ENCODE data around the gene FHOD3. TPM values are rescaled to one million over a fixed set of nuclear protein-coding genes. Genes with fewer than 3 reads are reported as not detected.

FHOD3 gene
- total and polyA plus RNA-seq, 9 of the 15 experiments (the other 6 are each of a cell fraction or from before 2014, with no cell fraction given), result 0.11 TPM; not detected in 8

DNA sequence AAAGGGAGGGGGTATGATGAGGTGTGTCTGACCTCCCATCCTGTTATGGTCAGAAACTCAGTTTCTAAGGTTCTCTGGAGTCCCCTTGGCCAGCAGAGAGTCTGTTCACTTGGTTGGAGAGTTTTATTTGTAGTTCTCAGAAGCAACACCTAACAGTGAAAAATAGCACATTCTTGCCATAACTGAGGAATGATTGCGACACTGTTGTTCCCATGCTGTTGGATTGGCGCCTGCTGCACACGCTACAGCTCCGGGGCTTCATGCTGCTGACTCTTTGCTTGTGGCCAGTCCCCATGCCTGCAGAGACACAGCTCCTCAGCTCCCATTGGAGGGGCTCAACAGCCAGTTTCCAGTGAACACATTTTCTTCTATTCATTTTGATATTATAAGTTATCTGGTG, 489.2 kb downstream of the FHOD3 start:
- intact Hi-C loops (cut with micrococcal nuclease), result no loop called here
- ChIA-PET CTCF (ENCODE audit: low intra/inter-chr PET ratio) (no interaction called here), POLR2A (interaction anchor here (0.6 to 2.0 kb wide), 2 partner anchors 11 to 94 kb away, joined by 3 to 5 read pairs; no protein-coding TSS in a partner anchor)
- Histone ChIP-seq H3K4me2 (ENCODE audit: insufficient read depth, low read length) (no peak overlapping the region), H3K9ac (ENCODE audit: insufficient read depth in 1 of 2, low read depth in 2 of 2, low read length in 2 of 2) (no peak overlapping the region), H3K9me3 (replicated peaks; ENCODE audit: control insufficient read depth, insufficient read depth, low read depth, low read length) (no peaks in the 10 kb centered on the region), H3K4me1 (replicated peaks in 1 of 2; ENCODE audit: control insufficient read depth in 2 of 2, insufficient read depth in 2 of 2, low read length in 2 of 2) (no peaks in the 10 kb centered on the region), H3K27ac (ENCODE audit: extremely low read depth, low read depth, low read length) (no peak overlapping the region), H3K27me3 (ENCODE audit: control insufficient read depth in 2 of 2, insufficient read depth in 2 of 2, low read length in 2 of 2) (no peaks in the 10 kb centered on the region), H2AFZ (ENCODE audit: low read depth, low read length) (no peak overlapping the region), H3K79me2 (ENCODE audit: control insufficient read depth, insufficient read depth, low read length) (no peaks in the 10 kb centered on the region), H3K36me3 (ENCODE audit: control insufficient read depth, insufficient read depth, low read length) (peaks cover 44% of the 10 kb centered on the region), H3K4me3 (no peak overlapping the region), H4K20me1 (replicated peaks; ENCODE audit: control insufficient read depth, insufficient read depth, low read length) (no peaks in the 10 kb centered on the region), H3K9me1 (ENCODE audit: control insufficient read depth, insufficient read depth, low read length) (no peaks in the 10 kb centered on the region)
- ATAC-seq (0 out of 3 replicates have a peak, but pooled peaks have one; percentile 18), DNase-seq (ENCODE audit: extremely low read depth in 1 of 4, low spot score in 3 of 4) (no peak), FAIRE-seq (no peak)
- BruUV-seq (replicated peaks), result no TSS peak
- in situ Hi-C loops (cut with MboI), result no loop called here
- TF ChIP-seq CEBPB (tag; IDR thresholded peaks at IDR 0.05) (peak; percentile 80), NCOA6 (IDR thresholded peaks at IDR 0.05) (no peak)
- WGBS (ENCODE audit: insufficient coverage, low coverage, missing lambda C conversion rate), result 94% methylated on average over 4 of the region's 4 CpGs

DNA sequence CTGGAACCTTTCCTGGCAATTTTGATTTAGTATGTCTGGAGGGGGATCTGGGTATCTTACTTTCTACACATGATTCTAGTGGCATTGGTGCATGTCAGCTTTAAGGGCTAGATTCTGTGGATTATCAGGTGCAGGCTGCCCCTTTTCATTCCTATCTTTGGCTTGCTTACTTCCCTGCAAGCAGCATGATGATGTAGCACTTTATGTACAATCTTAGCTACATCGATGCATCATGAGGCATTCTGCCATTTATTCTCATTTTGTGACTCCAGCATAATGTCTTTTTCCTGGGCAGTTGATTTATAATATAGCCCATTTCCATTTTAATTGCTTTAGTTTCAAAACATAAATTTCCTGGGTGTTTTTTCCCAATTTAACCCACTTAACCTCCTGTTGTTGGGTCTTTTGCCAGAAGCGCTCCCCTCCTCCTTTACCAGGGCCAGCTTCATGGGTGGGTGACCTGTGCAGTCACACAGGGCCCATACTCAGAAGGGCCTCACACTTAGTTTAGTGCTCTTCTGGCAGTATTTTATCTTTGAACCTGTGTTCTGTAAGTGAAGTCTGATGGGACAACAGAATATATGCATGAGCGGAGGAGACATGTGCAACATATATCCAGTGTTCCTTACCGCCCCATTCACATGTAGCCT, 495.2 kb downstream of the FHOD3 start:
- Histone ChIP-seq H3K9me3 (replicated peaks; ENCODE audit: control insufficient read depth, insufficient read depth, low read depth, low read length) (no peaks in the 10 kb centered on the region), H3K27me3 (ENCODE audit: control insufficient read depth in 2 of 2, insufficient read depth in 2 of 2, low read length in 2 of 2) (no peaks in the 10 kb centered on the region), H3K4me1 (replicated peaks in 1 of 2; ENCODE audit: control insufficient read depth in 2 of 2, insufficient read depth in 2 of 2, low read length in 2 of 2) (no peaks in the 10 kb centered on the region), H3K79me2 (ENCODE audit: control insufficient read depth, insufficient read depth, low read length) (no peaks in the 10 kb centered on the region), H4K20me1 (replicated peaks; ENCODE audit: control insufficient read depth, insufficient read depth, low read length) (no peaks in the 10 kb centered on the region), H3K36me3 (ENCODE audit: control insufficient read depth, insufficient read depth, low read length) (peaks cover 87% of the 10 kb centered on the region), H3K9me1 (ENCODE audit: control insufficient read depth, insufficient read depth, low read length) (no peaks in the 10 kb centered on the region), H3K4me3 (no peak overlapping the region), H2AFZ (ENCODE audit: low read depth, low read length) (no peak overlapping the region), H3K27ac (ENCODE audit: extremely low read depth, low read depth, low read length) (no peak overlapping the region), H3K4me2 (ENCODE audit: insufficient read depth, low read length) (no peak overlapping the region), H3K9ac (ENCODE audit: insufficient read depth in 1 of 2, low read depth in 2 of 2, low read length in 2 of 2) (no peak overlapping the region)
- FAIRE-seq, result no peak
- POLR2A ChIA-PET, result interaction anchor here (0.9 kb wide), 1 partner anchor 12 kb away, joined by 3 read pairs; no protein-coding TSS in a partner anchor
- CTCF ChIA-PET (ENCODE audit: low intra/inter-chr PET ratio), result no interaction called here
- ATAC-seq, result no peak
- WGBS (ENCODE audit: insufficient coverage, low coverage, missing lambda C conversion rate), result 95% methylated on average over 4 of the region's 4 CpGs
- no TSS peak for BruUV-seq (replicated peaks)
- no peak for DNase-seq (ENCODE audit: extremely low read depth in 1 of 4, low spot score in 3 of 4)
- intact Hi-C loops (cut with micrococcal nuclease) (no loop called here), in situ Hi-C loops (cut with MboI) (no loop called here)
- TF ChIP-seq ZBTB17 (CRISPR knock-in tag; IDR thresholded peaks at IDR 0.05) (no peak), NFE2 (IDR thresholded peaks at IDR 0.05; ENCODE audit: low read depth) (no peak), HDAC8 (tag; IDR thresholded peaks at IDR 0.05) (no peak)
- TF ChIP-seq, protein P1, sequence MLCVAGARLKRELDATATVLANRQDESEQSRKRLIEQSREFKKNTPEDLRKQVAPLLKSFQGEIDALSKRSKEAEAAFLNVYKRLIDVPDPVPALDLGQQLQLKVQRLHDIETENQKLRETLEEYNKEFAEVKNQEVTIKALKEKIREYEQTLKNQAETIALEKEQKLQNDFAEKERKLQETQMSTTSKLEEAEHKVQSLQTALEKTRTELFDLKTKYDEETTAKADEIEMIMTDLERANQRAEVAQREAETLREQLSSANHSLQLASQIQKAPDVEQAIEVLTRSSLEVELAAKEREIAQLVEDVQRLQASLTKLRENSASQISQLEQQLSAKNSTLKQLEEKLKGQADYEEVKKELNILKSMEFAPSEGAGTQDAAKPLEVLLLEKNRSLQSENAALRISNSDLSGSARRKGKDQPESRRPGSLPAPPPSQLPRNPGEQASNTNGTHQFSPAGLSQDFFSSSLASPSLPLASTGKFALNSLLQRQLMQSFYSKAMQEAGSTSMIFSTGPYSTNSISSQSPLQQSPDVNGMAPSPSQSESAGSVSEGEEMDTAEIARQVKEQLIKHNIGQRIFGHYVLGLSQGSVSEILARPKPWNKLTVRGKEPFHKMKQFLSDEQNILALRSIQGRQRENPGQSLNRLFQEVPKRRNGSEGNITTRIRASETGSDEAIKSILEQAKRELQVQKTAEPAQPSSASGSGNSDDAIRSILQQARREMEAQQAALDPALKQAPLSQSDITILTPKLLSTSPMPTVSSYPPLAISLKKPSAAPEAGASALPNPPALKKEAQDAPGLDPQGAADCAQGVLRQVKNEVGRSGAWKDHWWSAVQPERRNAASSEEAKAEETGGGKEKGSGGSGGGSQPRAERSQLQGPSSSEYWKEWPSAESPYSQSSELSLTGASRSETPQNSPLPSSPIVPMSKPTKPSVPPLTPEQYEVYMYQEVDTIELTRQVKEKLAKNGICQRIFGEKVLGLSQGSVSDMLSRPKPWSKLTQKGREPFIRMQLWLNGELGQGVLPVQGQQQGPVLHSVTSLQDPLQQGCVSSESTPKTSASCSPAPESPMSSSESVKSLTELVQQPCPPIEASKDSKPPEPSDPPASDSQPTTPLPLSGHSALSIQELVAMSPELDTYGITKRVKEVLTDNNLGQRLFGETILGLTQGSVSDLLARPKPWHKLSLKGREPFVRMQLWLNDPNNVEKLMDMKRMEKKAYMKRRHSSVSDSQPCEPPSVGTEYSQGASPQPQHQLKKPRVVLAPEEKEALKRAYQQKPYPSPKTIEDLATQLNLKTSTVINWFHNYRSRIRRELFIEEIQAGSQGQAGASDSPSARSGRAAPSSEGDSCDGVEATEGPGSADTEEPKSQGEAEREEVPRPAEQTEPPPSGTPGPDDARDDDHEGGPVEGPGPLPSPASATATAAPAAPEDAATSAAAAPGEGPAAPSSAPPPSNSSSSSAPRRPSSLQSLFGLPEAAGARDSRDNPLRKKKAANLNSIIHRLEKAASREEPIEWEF (CRISPR knock-in tag; IDR thresholded peaks at IDR 0.05), result no peak
- TF ChIP-seq, protein P2, sequence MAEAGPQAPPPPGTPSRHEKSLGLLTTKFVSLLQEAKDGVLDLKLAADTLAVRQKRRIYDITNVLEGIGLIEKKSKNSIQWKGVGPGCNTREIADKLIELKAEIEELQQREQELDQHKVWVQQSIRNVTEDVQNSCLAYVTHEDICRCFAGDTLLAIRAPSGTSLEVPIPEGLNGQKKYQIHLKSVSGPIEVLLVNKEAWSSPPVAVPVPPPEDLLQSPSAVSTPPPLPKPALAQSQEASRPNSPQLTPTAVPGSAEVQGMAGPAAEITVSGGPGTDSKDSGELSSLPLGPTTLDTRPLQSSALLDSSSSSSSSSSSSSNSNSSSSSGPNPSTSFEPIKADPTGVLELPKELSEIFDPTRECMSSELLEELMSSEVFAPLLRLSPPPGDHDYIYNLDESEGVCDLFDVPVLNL (CRISPR knock-in tag; IDR thresholded peaks at IDR 0.05; ENCODE audit: low read depth), result no peak

Measured in K562 (cell line).